ENCODE measurements around the gene CRACR2B. TPM values are rescaled to one million over a fixed set of nuclear protein-coding genes. Genes with fewer than 3 reads are reported as not detected.

The CRACR2B gene
- polyA plus RNA-seq, 3 donors, result 1.0 to 11.0 (median 1.4) TPM

DNA sequence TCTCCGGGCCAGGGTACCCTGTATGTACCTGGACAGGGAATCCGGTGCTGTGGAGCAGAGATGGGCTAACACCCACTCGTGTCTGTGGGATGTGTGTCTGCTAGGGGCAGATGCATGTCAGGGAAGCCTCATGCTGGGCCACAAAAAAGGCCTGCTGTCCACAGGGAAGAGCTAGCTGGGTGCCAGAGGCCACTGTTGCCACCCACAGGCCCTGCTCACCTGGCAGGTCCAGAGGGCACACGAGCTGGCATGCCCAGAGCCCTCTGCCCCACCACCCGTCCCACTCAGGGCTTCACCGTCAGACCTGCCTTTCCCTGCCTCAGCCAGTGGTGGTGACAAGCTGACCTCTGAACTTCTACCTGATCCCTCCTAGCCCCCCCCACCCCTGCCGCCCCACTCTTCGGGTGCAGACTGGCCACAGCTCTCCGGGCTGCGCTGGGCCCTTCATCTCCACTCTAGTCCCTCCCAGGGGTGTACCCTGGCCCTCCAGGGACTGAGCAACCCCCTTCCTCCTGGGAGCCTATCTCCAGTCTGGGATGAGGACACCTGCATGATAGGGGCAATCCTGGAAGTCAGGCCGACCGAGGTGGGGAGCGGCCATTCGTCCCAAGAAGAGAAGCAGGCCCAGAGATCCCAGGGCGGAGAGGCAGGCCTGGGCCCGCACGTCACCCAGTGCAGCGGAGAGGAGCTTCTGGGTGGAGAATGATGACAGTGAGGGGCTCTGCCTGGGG is 31.0 kb upstream of the CRACR2B start:
- Histone ChIP-seq H4K20me1 (ENCODE audit: insufficient read depth, low read length) (no peaks in the 10 kb centered on the region), H3K9ac (ENCODE audit: insufficient read depth, low read length, poor library complexity, severe bottlenecking) (peak overlapping the region; percentile 59), H2AFZ (ENCODE audit: insufficient read depth, low read depth, low read length, poor library complexity, severe bottlenecking) (peak overlapping the region; percentile 78), H3K36me3 (replicated peaks in 1 of 2; ENCODE audit: control insufficient read depth in 1 of 2, insufficient read depth in 2 of 2, low read length in 2 of 2) (peaks cover 6 to 19% of the 10 kb centered on the region in 2 donors), H3K4me2 (replicated peaks; ENCODE audit: extremely low read depth, low read length, poor library complexity, severe bottlenecking) (peak overlapping the region; percentile 98), H3K27me3 (ENCODE audit: control insufficient read depth in 2 of 2, insufficient read depth in 2 of 2, low read length in 2 of 2) (no peaks in the 10 kb centered on the region), H3K27ac (ENCODE audit: low read depth in 1 of 2, low read length in 2 of 2) (peak overlapping the region; percentile 64 to 77), H3K9me3 (replicated peaks in 1 of 2; ENCODE audit: control insufficient read depth in 1 of 2, insufficient read depth in 1 of 2, low read length in 2 of 2) (no peaks in the 10 kb centered on the region), H3K4me1 (ENCODE audit: control insufficient read depth in 1 of 2, insufficient read depth in 2 of 2, low read length in 2 of 2) (peaks cover 29 to 33% of the 10 kb centered on the region in 2 donors), H3K4me3 (replicated peaks in 1 of 3; ENCODE audit: low read depth in 2 of 3, low read length in 3 of 3) (peak overlapping the region; percentile 54 to 85 (median 84)), H3K79me2 (ENCODE audit: insufficient read depth, low read length) (peaks cover 15% of the 10 kb centered on the region)
- WGBS (ENCODE audit: insufficient coverage), result 19% methylated on average over 13 of the region's 18 CpGs
- Mint-ChIP-seq H3K4me1 (peaks cover 18% of the 10 kb centered on the region), H3K9me3 (peaks cover 0 to 2% (median 0%) of the 10 kb centered on the region in 7 donors), H3K27ac (peak overlapping the region; percentile 81 to 91 (median 87)), H3K27me3 (ENCODE audit: low read depth in 3 of 3) (no peaks in the 10 kb centered on the region), H3K36me3 (peaks cover 13 to 27% of the 10 kb centered on the region in 2 donors), H3K4me3 (peak overlapping the region; percentile 80 to 94)
- intact Hi-C loops (cut with micrococcal nuclease), result loop anchor here (1.0 to 5.0 kb wide), 4 partner anchors 13 to 49 kb away; partner anchors contain the start of genes GATD1 (in 2 of the 2), RPLP2 (in 1 of the 2) and TALDO1 (in 1 of the 2)
- TF ChIP-seq, protein P1, sequence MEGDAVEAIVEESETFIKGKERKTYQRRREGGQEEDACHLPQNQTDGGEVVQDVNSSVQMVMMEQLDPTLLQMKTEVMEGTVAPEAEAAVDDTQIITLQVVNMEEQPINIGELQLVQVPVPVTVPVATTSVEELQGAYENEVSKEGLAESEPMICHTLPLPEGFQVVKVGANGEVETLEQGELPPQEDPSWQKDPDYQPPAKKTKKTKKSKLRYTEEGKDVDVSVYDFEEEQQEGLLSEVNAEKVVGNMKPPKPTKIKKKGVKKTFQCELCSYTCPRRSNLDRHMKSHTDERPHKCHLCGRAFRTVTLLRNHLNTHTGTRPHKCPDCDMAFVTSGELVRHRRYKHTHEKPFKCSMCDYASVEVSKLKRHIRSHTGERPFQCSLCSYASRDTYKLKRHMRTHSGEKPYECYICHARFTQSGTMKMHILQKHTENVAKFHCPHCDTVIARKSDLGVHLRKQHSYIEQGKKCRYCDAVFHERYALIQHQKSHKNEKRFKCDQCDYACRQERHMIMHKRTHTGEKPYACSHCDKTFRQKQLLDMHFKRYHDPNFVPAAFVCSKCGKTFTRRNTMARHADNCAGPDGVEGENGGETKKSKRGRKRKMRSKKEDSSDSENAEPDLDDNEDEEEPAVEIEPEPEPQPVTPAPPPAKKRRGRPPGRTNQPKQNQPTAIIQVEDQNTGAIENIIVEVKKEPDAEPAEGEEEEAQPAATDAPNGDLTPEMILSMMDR (IDR thresholded peaks at IDR 0.05), result no peak
- no peak for DNase-seq

DNA sequence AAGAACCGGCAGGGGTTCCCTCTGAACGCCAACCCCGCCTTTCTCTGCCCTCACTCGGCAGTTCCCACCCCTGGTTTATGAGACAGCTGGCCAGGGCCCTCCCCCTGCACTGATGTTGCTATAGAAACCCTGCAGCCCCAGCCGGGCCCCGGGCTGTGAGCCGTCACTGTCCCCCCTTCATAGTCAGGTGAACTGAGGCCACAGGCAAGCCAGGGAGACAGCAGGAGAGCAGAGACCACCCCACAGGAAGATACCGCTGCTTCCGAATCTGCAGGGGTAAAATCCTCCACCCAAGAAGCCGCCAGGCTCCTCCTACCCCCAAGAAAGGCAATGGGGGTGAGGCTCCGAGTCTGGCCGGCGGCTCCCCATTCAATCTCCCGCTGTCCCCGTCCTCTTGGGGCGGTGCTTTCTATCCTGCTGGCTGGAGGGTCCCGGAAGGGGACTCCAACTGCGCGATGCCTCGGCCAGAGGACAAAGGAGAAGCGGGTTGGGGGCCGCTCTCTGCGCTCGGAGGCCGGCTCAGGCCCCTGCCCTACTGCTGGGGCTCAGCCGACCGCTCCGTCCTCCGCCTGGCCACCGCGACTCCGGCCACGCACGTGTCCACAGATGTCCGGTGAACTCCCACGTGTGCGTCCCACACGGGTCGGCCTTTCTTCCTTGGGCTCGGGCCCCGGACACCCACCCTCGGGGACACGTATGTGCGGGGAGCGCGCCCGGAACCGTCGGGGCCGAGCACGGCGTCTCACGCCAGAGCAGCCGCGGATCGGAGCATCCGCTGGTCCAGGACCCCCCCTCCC is 30.2 kb upstream of the CRACR2B start:
- Histone ChIP-seq H3K4me3 (replicated peaks in 1 of 3; ENCODE audit: low read depth in 2 of 3, low read length in 3 of 3) (peak overlapping the region; percentile 54 to 85 (median 84)), H3K27me3 (ENCODE audit: control insufficient read depth in 2 of 2, insufficient read depth in 2 of 2, low read length in 2 of 2) (no peaks in the 10 kb centered on the region), H3K27ac (ENCODE audit: low read depth in 1 of 2, low read length in 2 of 2) (peak overlapping the region; percentile 64 to 77), H4K20me1 (ENCODE audit: insufficient read depth, low read length) (no peaks in the 10 kb centered on the region), H3K4me1 (ENCODE audit: control insufficient read depth in 1 of 2, insufficient read depth in 2 of 2, low read length in 2 of 2) (peaks cover 29 to 33% of the 10 kb centered on the region in 2 donors), H3K9ac (ENCODE audit: insufficient read depth, low read length, poor library complexity, severe bottlenecking) (peak overlapping the region; percentile 59), H3K9me3 (replicated peaks in 1 of 2; ENCODE audit: control insufficient read depth in 1 of 2, insufficient read depth in 1 of 2, low read length in 2 of 2) (no peaks in the 10 kb centered on the region), H3K4me2 (replicated peaks; ENCODE audit: extremely low read depth, low read length, poor library complexity, severe bottlenecking) (peak overlapping the region; percentile 98), H2AFZ (ENCODE audit: insufficient read depth, low read depth, low read length, poor library complexity, severe bottlenecking) (peak overlapping the region; percentile 78), H3K79me2 (ENCODE audit: insufficient read depth, low read length) (peaks cover 15% of the 10 kb centered on the region), H3K36me3 (replicated peaks in 1 of 2; ENCODE audit: control insufficient read depth in 1 of 2, insufficient read depth in 2 of 2, low read length in 2 of 2) (peaks cover 12 to 17% of the 10 kb centered on the region in 2 donors)
- Mint-ChIP-seq H3K4me3 (peak overlapping the region; percentile 80 to 94), H3K27ac (peak overlapping the region; percentile 42 to 91 (median 87)), H3K9me3 (peaks cover 0 to 3% (median 0%) of the 10 kb centered on the region in 7 donors), H3K27me3 (ENCODE audit: low read depth in 3 of 3) (no peaks in the 10 kb centered on the region), H3K36me3 (peaks cover 10 to 28% of the 10 kb centered on the region in 2 donors), H3K4me1 (peaks cover 18% of the 10 kb centered on the region)
- intact Hi-C loops (cut with micrococcal nuclease), result loop anchor here (2.0 to 5.0 kb wide), 2 partner anchors 21 to 50 kb away; partner anchors contain the start of genes GATD1 (in 2 of the 2) and TALDO1 (in 1 of the 2)
- DNase-seq, result peak; percentile 30 to 69 (median 55)
- under 1% methylated on average over 54 of the region's 57 CpGs for WGBS (ENCODE audit: insufficient coverage)
- TF ChIP-seq, protein P1 (IDR thresholded peaks at IDR 0.05), result no peak
